ENCODE data around the gene IKBKE.

- TF ChIP-seq POLR2A (IDR thresholded peaks at IDR 0.05) (no peak), CTCF (IDR thresholded peaks at IDR 0.05) (peak; percentile 77 to 94)
These were observed 19.9 kb downstream of the IKBKE start for GRCh38 chr1:206489980-206490770.

All from suprapubic skin (tissue), 3 donors.